Gastroesophageal sphincter (tissue), 4 donors: ENCODE measurements around the gene ARHGAP28. TPM values are rescaled to one million over a fixed set of nuclear protein-coding genes. Genes with fewer than 3 reads are reported as not detected.

Source experiments
- ATAC-seq: fragments of 150-250 bp; one replicate; pipeline ENCODE4 v1.9.1; 2016; ENCODE audit warnings: mild to moderate bottlenecking, moderate library complexity
- H3K27ac ChIP-seq, 4 donors: fragments of 200-600 bp; sonication (generic) in 3 of 4; 1 replicate in 3 of 4; 2 replicates in 1 of 4; pipeline ENCODE4 v1.5.1; 2016 to 2019
- H3K27me3 ChIP-seq: fragments of 200-600 bp; sonication (generic); one replicate; pipeline ENCODE4 v1.5.1; 2019
- H3K36me3 ChIP-seq, 2 donors: fragments of 200-600 bp; sonication (generic); one replicate each; pipeline ENCODE4 v1.5.1; 2019; ENCODE audit warnings: control low read depth in 1 of 2
- H3K4me1 ChIP-seq, 3 donors: fragments of 200-600 bp; sonication (generic); 1 replicate in 2 of 3; 2 replicates in 1 of 3; pipeline ENCODE4 v1.5.1; 2016 to 2019; ENCODE audit warnings: control low read depth in 2 of 3
- H3K4me3 ChIP-seq, 2 donors: fragments of 200-600 bp; sonication (generic); one replicate each; pipeline ENCODE4 v1.5.1; 2019; ENCODE audit warnings: mild to moderate bottlenecking in 1 of 2, moderate library complexity in 1 of 2
- H3K9me3 ChIP-seq, 3 donors: fragments of 200-600 bp; sonication (generic); one replicate each; pipeline ENCODE4 v1.5.1; 2017 to 2019; ENCODE audit warnings: control low read depth in 2 of 3
- CTCF ChIP-seq, 4 experiments: fragments of 200-600 bp in 2 of 4; fragments of 450-650 bp in 2 of 4; sonication (generic) in 1 of 4; IDR thresholded peaks; one replicate each; pipeline ENCODE4 v1.5.1; 2017 to 2019; ENCODE audit warnings: antibody characterized with exemption in 4 of 4, mild to moderate bottlenecking in 2 of 4, moderate library complexity in 2 of 4
- EP300 ChIP-seq: sonication (generic); formaldehyde crosslinking; IDR thresholded peaks from one replicate; pipeline ENCODE4 v1.6.1; 2017; ENCODE audit warnings: antibody characterized with exemption, mild to moderate bottlenecking
- POLR2A ChIP-seq, 2 donors: fragments of 450-650 bp; IDR thresholded peaks; one replicate each; pipeline ENCODE4 v1.6.1; 2017; ENCODE audit warnings: antibody characterized with exemption in 2 of 2, mild to moderate bottlenecking in 2 of 2, moderate library complexity in 1 of 2
- POLR2AphosphoS5 ChIP-seq: sonication (generic); formaldehyde crosslinking; IDR thresholded peaks from one replicate; pipeline ENCODE4 v1.6.1; 2017; ENCODE audit warnings: antibody characterized with exemption
- WGBS, 2 donors: methylation state at CpG; one replicate each; pipeline ENCODE4 v1.1.5; 2018; ENCODE audit warnings: low coverage in 1 of 2; 5-methylcytosine and 5-hydroxymethylcytosine counted together
- small RNA-seq, 4 donors: library from RNA; depleted of rRNA; stranded (forward); fragments of <200 nt; gene quantifications; one replicate each; pipeline ENCODE3, GENCODE V24; 2016
- total RNA-seq, 4 donors: library from RNA; depleted of rRNA; stranded (reverse); fragments of >200 nt; gene quantifications; one replicate each; pipeline ENCODE4 v1.1.0, GENCODE V29; 2016

ARHGAP28 gene
- total RNA-seq, 4 donors from 2014 or later, result 0.35 to 1.9 (median 1.1) TPM

GRCh38 chr18:6963452-6964097 is 234.1 kb downstream of the ARHGAP28 start:
- H3K4me1 ChIP-seq, result peaks cover 0 to 2% (median 0%) of the 10 kb centered on the region in 3 donors
- 91% methylated on average over 2 of the region's 2 CpGs; no CpG with 5 or more reads in 1 of the 2 donors for WGBS, 2 donors
- TF ChIP-seq EP300 (no peak), CTCF (IDR thresholded peaks at IDR 0.05) (no peak), POLR2AphosphoS5 (no peak), POLR2A (IDR thresholded peaks at IDR 0.05) (no peak)

More at GRCh38 chr18:6963452-6964097, 234.1 kb downstream of the ARHGAP28 start:
- Histone ChIP-seq H3K27me3 (no peaks in the 10 kb centered on the region), H3K9me3 (peaks cover 0 to 4% (median 0%) of the 10 kb centered on the region in 3 donors), H3K27ac (no peak overlapping the region), H3K36me3 (no peaks in the 10 kb centered on the region), H3K4me3 (no peak overlapping the region)
- ATAC-seq, result no peak

Small RNA genes lying within 50 kb of the gene (small RNA-seq; reads per million reads assigned to genes)
- 0 reads per million in 4 donors for gene RNU6-916P
